Naive thymus-derived CD8-positive, alpha-beta T cell (primary cell): ENCODE measurements around the gene C4orf50. TPM values are rescaled to one million over a fixed set of nuclear protein-coding genes. Genes with fewer than 3 reads are reported as not detected.
"Not testable (repeated sequence)": the region's sequence is repeated elsewhere in the genome, so short reads cannot be mapped to it uniquely, and the experiment has no call there.

Experiments
- ATAC-seq, 2 donors: fragments of 150-1000 bp; cut with Tn5 transposase in 1 of 2; sonication (Bioruptor Pico), chemical (Tn5 transposase) in 1 of 2; 1 replicate in 1 of 2; 2 replicates in 1 of 2; pipeline ENCODE4 v1.10.0; 2021; ENCODE audit warnings: mild to moderate bottlenecking in 2 of 2, moderate library complexity in 2 of 2
- POLR2A ChIA-PET: fragments of 350-600 bp; sonication (Branson Sonifier 250); formaldehyde crosslinking; loops from one replicate; lab custom pipeline; 2021; ENCODE audit warnings: antibody characterized with exemption; lab: Charles Lee
- DNase-seq, 10 donors: peaks; one replicate each; pipeline versions ENCODE4 v3.0.0 to v3.0.0-alpha.2; 2020 to 2022
- H3K27ac Mint-ChIP-seq, 10 donors: one replicate each; pipeline ENCODE4 v1.8.0; 2020 to 2022; ENCODE audit warnings: mild to moderate bottlenecking in 10 of 10, mixed read lengths in 10 of 10, moderate library complexity in 4 of 10, inconsistent platforms in 1 of 10
- H3K27me3 Mint-ChIP-seq, 5 donors: one replicate each; pipeline ENCODE4 v1.8.0; 2021 to 2022; ENCODE audit warnings: mixed read lengths in 5 of 5
- H3K36me3 Mint-ChIP-seq, 3 donors: one replicate each; pipeline ENCODE4 v1.8.0; 2020 to 2022; ENCODE audit warnings: mixed read lengths in 3 of 3, mild to moderate bottlenecking in 2 of 3, inconsistent platforms in 1 of 3
- H3K4me1 Mint-ChIP-seq, 4 donors: one replicate each; pipeline ENCODE4 v1.8.0; 2021 to 2022; ENCODE audit warnings: mixed read lengths in 4 of 4
- H3K4me3 Mint-ChIP-seq, 10 donors: one replicate each; pipeline ENCODE4 v1.8.0; 2020 to 2022; ENCODE audit warnings: mild to moderate bottlenecking in 10 of 10, mixed read lengths in 10 of 10, moderate library complexity in 6 of 10, inconsistent platforms in 1 of 10
- H3K9me3 Mint-ChIP-seq, 9 donors: one replicate each; pipeline ENCODE4 v1.8.0; 2020 to 2022; ENCODE audit warnings: mixed read lengths in 9 of 9, mild to moderate bottlenecking in 3 of 9, inconsistent platforms in 1 of 9, moderate library complexity in 1 of 9
- microRNA-seq: library from miRNA; unstranded; fragments of <30 nt; microRNA quantifications from one replicate; pipeline ENCODE4 v1.2.0, GENCODE V29; 2022; ENCODE audit warnings: borderline microRNAs expressed
- polyA plus RNA-seq, 3 donors: library from polyadenylated mRNA; unstranded; fragments of 300-500 nt; fragmentation: Illumina TruSeq; gene quantifications; one replicate each; pipeline ENCODE4 v1.2.3, GENCODE V29; 2021
- total RNA-seq, 8 experiments: library from RNA in 2 of 8; stranded (reverse) in 2 of 8; gene quantifications; one replicate each; pipeline ENCODE4 v1.2.3 and lab custom pipeline; 2021 to 2026

Gene C4orf50
- total and polyA plus RNA-seq, 5 experiments from 2014 or later, result not detected

- ATAC-seq (no peak), DNase-seq (no peak)
- H3K27me3 Mint-ChIP-seq, result peaks cover 2 to 5% (median 4%) of the 10 kb centered on the region in 5 donors
- POLR2A ChIA-PET, result no interaction called here
- H3K27ac Mint-ChIP-seq, result no peak overlapping the region
- no peaks in the 10 kb centered on the region for H3K36me3 Mint-ChIP-seq
- H3K4me3 Mint-ChIP-seq, result no peak overlapping the region
- no peaks in the 10 kb centered on the region for H3K4me1 Mint-ChIP-seq
- H3K9me3 Mint-ChIP-seq, result peaks cover 0 to 3% (median 0%) of the 10 kb centered on the region in 9 donors
Measured at GRCh38 chr4:5857199-5857598, 161.0 kb downstream of the C4orf50 start.

- DNase-seq, H3K4me1 Mint-ChIP-seq, POLR2A ChIA-PET, H3K27me3 Mint-ChIP-seq, H3K36me3 Mint-ChIP-seq, H3K27ac Mint-ChIP-seq, ATAC-seq, H3K4me3 Mint-ChIP-seq, H3K9me3 Mint-ChIP-seq: not testable (repeated sequence)
Measured at GRCh38 chr4:5856362-5856761, 161.9 kb downstream of the C4orf50 start.

- Mint-ChIP-seq H3K4me1 (no peaks in the 10 kb centered on the region), H3K4me3 (no peak overlapping the region), H3K27ac (no peak overlapping the region), H3K9me3 (peaks cover 0 to 3% (median 0%) of the 10 kb centered on the region in 9 donors), H3K27me3 (peaks cover 6 to 19% (median 14%) of the 10 kb centered on the region in 5 donors), H3K36me3 (no peaks in the 10 kb centered on the region)
- POLR2A ChIA-PET, result no interaction called here
- DNase-seq, result no peak
- no peak for ATAC-seq
Measured at GRCh38 chr4:5854929-5855328, 163.3 kb downstream of the C4orf50 start.

- H3K36me3 Mint-ChIP-seq, result no peaks in the 10 kb centered on the region
- H3K9me3 Mint-ChIP-seq, result no peaks in the 10 kb centered on the region
- no peak overlapping the region for H3K27ac Mint-ChIP-seq
- H3K27me3 Mint-ChIP-seq, result peaks cover 6 to 36% (median 17%) of the 10 kb centered on the region in 5 donors
- POLR2A ChIA-PET, result no interaction called here
- no peak for ATAC-seq
- no peak overlapping the region for H3K4me3 Mint-ChIP-seq
- DNase-seq, result no peak
- H3K4me1 Mint-ChIP-seq, result no peaks in the 10 kb centered on the region
Measured at GRCh38 chr4:5852523-5853202, 165.6 kb downstream of the C4orf50 start.

GRCh38 chr4:5851637-5852301 lies 166.5 kb downstream of the C4orf50 start:
- no peak for DNase-seq
- H3K4me3 Mint-ChIP-seq, result no peak overlapping the region
- no peaks in the 10 kb centered on the region for H3K9me3 Mint-ChIP-seq
- ATAC-seq, result no peak
- no peaks in the 10 kb centered on the region for H3K36me3 Mint-ChIP-seq
- POLR2A ChIA-PET, result no interaction called here
- H3K27ac Mint-ChIP-seq, result no peak overlapping the region
- no peaks in the 10 kb centered on the region for H3K4me1 Mint-ChIP-seq
- H3K27me3 Mint-ChIP-seq, result peaks cover 6 to 36% (median 17%) of the 10 kb centered on the region in 5 donors

Small RNA genes lying within 50 kb of the gene (microRNA-seq; reads per million reads assigned to microRNA genes)
- 1.0 reads per million for gene MIR378D1

Other genes starting within 250 kb of the C4orf50 start
- not detected for gene CRMP1, start 125.3 kb downstream of the C4orf50 start, total RNA-seq
- gene CRMP1, start 125.3 kb downstream of the C4orf50 start, polyA plus RNA-seq, result not detected
- under 1 TPM in 1 of 2 experiments, not detected in 1; 0.38 TPM for gene JAKMIP1, start 182.1 kb upstream of the C4orf50 start, total RNA-seq
- gene JAKMIP1, start 182.1 kb upstream of the C4orf50 start, polyA plus RNA-seq, result 1 to 10 TPM in 1 of 3 donors, under 1 TPM in 2; 0.15 to 9.6 (median 0.68) TPM